ENCODE results near the gene GATA5. TPM values are rescaled to one million over a fixed set of nuclear protein-coding genes. Genes with fewer than 3 reads are reported as not detected.

GATA5 gene
- total RNA-seq, 1 experiment from 2014 or later: not detected

GRCh38 chr20:62461157-62461556 lies 14.6 kb downstream of the GATA5 start:
- CTCF ChIA-PET: no interaction called here
- POLR2A ChIA-PET: no interaction called here
- RAD21 ChIA-PET (ENCODE audit: low non-redundant PET in 1 of 2, low total read pairs in 2 of 2, uncharacterized antibody in 2 of 2, unreplicated experiment in 2 of 2): no interaction called here
- no peak overlapping the region for H2AFZ ChIP-seq (ENCODE audit: low read depth, low read length, poor library complexity, severe bottlenecking)
- no peak overlapping the region for H3K9ac ChIP-seq (ENCODE audit: low read length)
- no peak overlapping the region for H3K4me2 ChIP-seq (ENCODE audit: low read length)
- H3K9me3 ChIP-seq (ENCODE audit: control insufficient read depth in 1 of 2, insufficient read depth in 1 of 2, low read depth in 1 of 2, low read length in 2 of 2): no peaks in the 10 kb centered on the region
- no peaks in the 10 kb centered on the region for H3K79me2 ChIP-seq (ENCODE audit: insufficient read depth, low read length)
- no peak overlapping the region for H3K27ac ChIP-seq (ENCODE audit: low read depth, low read length)
- ATAC-seq (no peak), DNase-seq (ENCODE audit: low read depth, low spot score) (no peak)
- no peak for TF ChIP-seq ZNF274 (IDR thresholded peaks at IDR 0.05; ENCODE audit: low read depth, low read length)
- TF ChIP-seq JUND (IDR thresholded peaks at IDR 0.05): no peak
- TF ChIP-seq POLR2A (IDR thresholded peaks at IDR 0.05; ENCODE audit: borderline replicate concordance, extremely low read depth, insufficient read depth, insufficient read length): no peak
- no peak for TF ChIP-seq TCF7L2 (IDR thresholded peaks at IDR 0.05; ENCODE audit: borderline replicate concordance, extremely low read depth, insufficient read depth, insufficient read length)
- no peak for TF ChIP-seq ZFX (IDR thresholded peaks at IDR 0.05)
- TF ChIP-seq ELF1 (IDR thresholded peaks at IDR 0.05; ENCODE audit: borderline replicate concordance, low read depth): no peak
- no peak for TF ChIP-seq CBX3 (IDR thresholded peaks at IDR 0.05; ENCODE audit: low read depth)
- TF ChIP-seq REST (IDR thresholded peaks at IDR 0.05; ENCODE audit: low read depth): no peak
- TF ChIP-seq EGR1 (IDR thresholded peaks at IDR 0.05; ENCODE audit: low read depth): no peak
- TF ChIP-seq SRF (IDR thresholded peaks at IDR 0.05; ENCODE audit: low read depth): no peak
- TF ChIP-seq EZH2 (IDR thresholded peaks at IDR 0.05): no peak
- TF ChIP-seq EZH2phosphoT487 (IDR thresholded peaks at IDR 0.05; ENCODE audit: borderline replicate concordance): no peak
- no peak for TF ChIP-seq ATF3 (IDR thresholded peaks at IDR 0.05)
- TF ChIP-seq RAD21 (IDR thresholded peaks at IDR 0.05; ENCODE audit: low read depth): no peak
- no peaks in the 10 kb centered on the region for H3K9me2 ChIP-seq (ENCODE audit: insufficient read depth)
- no peaks in the 10 kb centered on the region for H3K36me3 ChIP-seq (ENCODE audit: control insufficient read depth in 1 of 2, insufficient read depth in 2 of 2, low read length in 2 of 2)
- H4K20me1 ChIP-seq (ENCODE audit: insufficient read depth): no peaks in the 10 kb centered on the region
- intact Hi-C loops (cut with micrococcal nuclease): no loop called here
- no peaks in the 10 kb centered on the region for H3K27me3 ChIP-seq (ENCODE audit: insufficient read depth, low read length)
- BruUV-seq (replicated peaks): no TSS peak
- H3K4me1 ChIP-seq (ENCODE audit: control insufficient read depth in 1 of 2, insufficient read depth in 2 of 2, low read length in 2 of 2): no peaks in the 10 kb centered on the region
- no peak overlapping the region for H3K4me3 ChIP-seq (replicated peaks in 1 of 2; ENCODE audit: low read depth in 1 of 2, low read length in 2 of 2)
